ENCODE measurements around the gene AICDA.
"Not testable (repeated sequence)": the region's sequence is repeated elsewhere in the genome, so short reads cannot be mapped to it uniquely, and the experiment has no call there.

AICDA gene

GRCh38 chr12:8637244-8637643, 24.6 kb upstream of the AICDA start:
- no peak for DNase-seq (ENCODE audit: low read depth, low spot score)
- H3K4me3 ChIP-seq (ENCODE audit: low read depth, low read length), result no peak overlapping the region
- CTCF ChIA-PET, result no interaction called here
- TF ChIP-seq CTCF (IDR thresholded peaks at IDR 0.05; ENCODE audit: insufficient read depth, low read length, missing control alignments), result no peak
- POLR2A ChIA-PET, result no interaction called here

- ChIA-PET CTCF (no interaction called here), POLR2A (no interaction called here)
- DNase-seq (ENCODE audit: low read depth, low spot score), result no peak
- no peak overlapping the region for H3K4me3 ChIP-seq (ENCODE audit: low read depth, low read length)
- no peak for TF ChIP-seq CTCF (IDR thresholded peaks at IDR 0.05; ENCODE audit: insufficient read depth, low read length, missing control alignments)
Measured at GRCh38 chr12:8636581-8636980, 23.9 kb upstream of the AICDA start.

- POLR2A ChIA-PET; H3K4me3 ChIP-seq (ENCODE audit: low read depth, low read length); DNase-seq (ENCODE audit: low read depth, low spot score); CTCF ChIA-PET: not testable (repeated sequence)
Measured at GRCh38 chr12:8636007-8636346, 23.3 kb upstream of the AICDA start.

- H3K4me3 ChIP-seq (ENCODE audit: low read depth, low read length); DNase-seq (ENCODE audit: low read depth, low spot score); CTCF ChIA-PET; POLR2A ChIA-PET: not testable (repeated sequence)
Measured at GRCh38 chr12:8635342-8636006, 22.8 kb upstream of the AICDA start.

GRCh38 chr12:8630131-8630530, 17.5 kb upstream of the AICDA start:
- ChIA-PET CTCF (interaction anchor here (1.1 kb wide), 1 partner anchor 10 kb away, joined by 3 read pairs; no protein-coding TSS in a partner anchor), POLR2A (no interaction called here)
- no peak for TF ChIP-seq CTCF (IDR thresholded peaks at IDR 0.05; ENCODE audit: insufficient read depth, low read length, missing control alignments)
- DNase-seq (ENCODE audit: low read depth, low spot score), result no peak
- H3K4me3 ChIP-seq (ENCODE audit: low read depth, low read length), result no peak overlapping the region

GRCh38 chr12:8629486-8630033, 16.9 kb upstream of the AICDA start:
- ChIA-PET CTCF (interaction anchor here (1.1 to 1.9 kb wide), 3 partner anchors 9 to 28 kb away, joined by 3 to 6 read pairs (median 6); no protein-coding TSS in a partner anchor), POLR2A (interaction anchor here (0.6 kb wide), 1 partner anchor 718 kb away, joined by 3 read pairs; no protein-coding TSS in a partner anchor)
- DNase-seq (ENCODE audit: low read depth, low spot score), result peak; percentile 1
- H3K4me3 ChIP-seq (ENCODE audit: low read depth, low read length), result no peak overlapping the region
- no peak for TF ChIP-seq CTCF (IDR thresholded peaks at IDR 0.05; ENCODE audit: insufficient read depth, low read length, missing control alignments)

GRCh38 chr12:8628731-8629130, 16.1 kb upstream of the AICDA start:
- H3K4me3 ChIP-seq (ENCODE audit: low read depth, low read length), result no peak overlapping the region
- TF ChIP-seq CTCF (IDR thresholded peaks at IDR 0.05; ENCODE audit: insufficient read depth, low read length, missing control alignments), result no peak
- DNase-seq (ENCODE audit: low read depth, low spot score), result no peak
- CTCF ChIA-PET, result interaction anchor here (0.8 to 1.9 kb wide), 3 partner anchors 20 to 28 kb away, joined by 3 to 6 read pairs (median 6); no protein-coding TSS in a partner anchor
- POLR2A ChIA-PET, result interaction anchor here (0.6 to 1.0 kb wide), 2 partner anchors 321 to 718 kb away, joined by 3 read pairs; partner anchors contain the start of gene M6PR

- POLR2A ChIA-PET; DNase-seq (ENCODE audit: low read depth, low spot score); H3K4me3 ChIP-seq (ENCODE audit: low read depth, low read length); CTCF ChIA-PET: not testable (repeated sequence)
Measured at GRCh38 chr12:8624750-8625149, 12.1 kb upstream of the AICDA start.
